Cerebellar cortex (tissue), 1 donor: ENCODE data around the gene LCN6.
"Not testable (repeated sequence)": the region's sequence is repeated elsewhere in the genome, so short reads cannot be mapped to it uniquely, and the experiment has no call there.

Experiments used
- DNase-seq: peaks from one replicate; pipeline ENCODE4 v3.0.0-alpha.2; 2015; ENCODE audit warnings: low spot score

Gene LCN6

DNA sequence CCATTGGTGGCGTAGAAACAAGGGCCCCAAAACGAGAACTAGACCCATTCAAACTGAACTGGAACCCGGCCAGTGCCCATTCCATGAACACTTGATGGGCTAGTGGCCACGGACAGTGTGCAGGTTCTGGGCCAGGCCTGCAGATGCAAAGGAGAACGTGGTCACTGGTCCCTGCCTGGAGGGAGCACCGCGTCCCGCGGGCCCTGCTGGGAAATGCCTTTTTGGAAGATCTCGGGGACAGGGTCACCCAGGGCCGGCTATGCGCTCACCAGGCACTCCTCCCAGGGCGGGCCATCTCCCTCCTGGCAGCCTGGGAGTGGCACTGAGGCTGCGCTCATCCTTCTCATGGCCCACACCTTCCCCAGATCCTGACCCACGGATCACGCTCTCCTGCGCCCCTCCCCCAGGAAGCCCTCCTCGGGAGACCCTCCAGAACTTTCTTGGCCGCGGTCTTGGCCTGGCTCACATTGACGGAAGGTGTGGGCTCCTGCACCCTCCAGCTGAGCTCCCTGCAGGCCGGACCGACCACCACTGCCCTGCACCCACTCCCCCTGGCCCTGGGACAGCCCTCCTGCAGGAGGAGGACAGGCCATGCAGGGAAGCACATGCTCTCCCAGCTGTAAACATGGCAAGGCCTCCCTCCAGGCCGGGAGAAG, 38.7 kb downstream of the LCN6 start:
- no peak for DNase-seq

DNA sequence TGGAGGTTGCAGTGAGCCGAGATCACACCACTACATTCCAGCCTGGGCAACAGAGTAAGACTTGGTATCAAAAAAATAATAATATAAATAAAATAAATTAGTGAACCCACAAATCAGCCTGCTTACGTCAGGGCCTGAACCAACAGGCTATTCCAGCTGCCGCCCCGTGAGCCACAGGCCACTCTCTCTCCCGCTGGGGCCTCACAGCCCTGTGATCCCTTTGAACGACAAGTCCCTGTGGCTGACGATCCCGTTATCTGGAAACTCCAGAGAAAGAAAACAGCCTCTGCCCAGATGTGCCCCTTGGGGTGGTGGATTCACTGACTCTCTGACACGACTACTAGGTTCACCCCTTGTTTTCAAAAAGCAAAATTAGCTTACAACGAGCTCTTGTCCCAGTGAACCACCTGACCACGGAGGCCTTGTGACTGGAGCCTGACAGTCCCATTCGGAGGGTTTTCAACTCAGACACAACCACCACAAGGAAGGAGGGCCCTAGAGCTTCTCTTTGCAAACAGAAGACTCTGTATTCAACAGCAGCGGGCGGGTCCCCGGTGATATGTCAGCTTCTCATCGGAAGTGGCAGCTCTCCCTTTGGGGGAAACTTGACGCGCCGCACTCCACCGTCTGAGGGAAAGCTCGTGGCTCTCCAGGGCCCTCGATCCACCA, 40.3 kb downstream of the LCN6 start:
- DNase-seq: no peak

DNA sequence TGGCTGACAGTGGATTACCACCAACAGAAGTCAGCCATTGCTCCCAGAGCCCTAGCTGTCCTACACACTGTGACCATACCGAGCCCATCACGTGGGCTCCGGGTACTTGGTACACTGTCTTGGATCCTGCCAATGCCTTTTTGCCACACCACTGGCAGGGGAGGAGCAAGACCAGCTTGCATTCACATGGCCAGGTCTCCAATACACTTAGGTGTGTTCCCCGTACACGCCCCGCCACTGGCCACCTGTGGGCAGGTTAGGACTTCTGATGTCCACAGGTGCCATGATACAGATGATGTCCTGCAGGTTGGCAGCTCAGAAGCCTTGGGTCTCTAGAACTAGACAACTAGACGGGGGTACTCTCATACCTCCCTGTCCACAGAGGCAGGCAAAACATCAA, 41.3 kb downstream of the LCN6 start:
- DNase-seq: no peak

DNA sequence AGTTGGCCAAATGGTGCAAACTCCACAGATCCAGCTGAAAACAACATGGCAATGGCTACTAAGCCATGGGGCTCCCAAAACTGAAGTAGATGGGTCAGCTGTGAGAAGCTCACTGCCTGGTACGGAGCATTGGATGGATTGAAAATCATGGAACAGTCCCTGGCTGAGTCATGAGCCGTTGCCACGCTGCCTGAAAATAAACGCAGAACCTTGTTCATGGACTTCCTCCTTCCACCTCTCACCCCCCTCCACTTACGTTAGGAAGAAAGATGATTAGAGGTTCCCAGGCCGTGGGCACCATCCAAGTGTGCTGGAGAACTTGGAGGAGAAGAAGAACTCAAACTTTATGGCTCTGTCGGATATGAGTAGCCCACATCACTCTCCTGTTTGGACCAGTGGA, 42.8 kb downstream of the LCN6 start:
- DNase-seq: no peak

DNA sequence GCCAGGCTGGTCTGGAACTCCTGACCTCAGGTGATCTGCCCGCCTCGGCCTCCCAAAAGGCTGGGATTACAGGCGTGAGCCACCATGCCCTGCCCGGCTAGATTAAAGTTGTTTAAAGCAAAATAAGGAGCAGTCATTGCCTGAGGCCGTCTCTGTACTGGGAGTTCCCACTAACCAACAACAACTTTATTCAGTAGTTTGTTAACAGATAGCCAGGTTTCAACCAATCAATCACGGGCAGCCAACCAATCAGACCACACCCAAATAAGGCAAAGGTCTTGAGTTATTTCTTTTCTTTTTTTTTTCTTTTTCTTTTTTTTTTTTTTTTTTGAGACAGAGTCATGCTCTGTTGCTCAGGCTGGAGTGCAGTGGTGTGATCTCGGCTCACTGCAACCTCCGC, 43.6 kb downstream of the LCN6 start:
- not testable (repeated sequence) for DNase-seq

DNA sequence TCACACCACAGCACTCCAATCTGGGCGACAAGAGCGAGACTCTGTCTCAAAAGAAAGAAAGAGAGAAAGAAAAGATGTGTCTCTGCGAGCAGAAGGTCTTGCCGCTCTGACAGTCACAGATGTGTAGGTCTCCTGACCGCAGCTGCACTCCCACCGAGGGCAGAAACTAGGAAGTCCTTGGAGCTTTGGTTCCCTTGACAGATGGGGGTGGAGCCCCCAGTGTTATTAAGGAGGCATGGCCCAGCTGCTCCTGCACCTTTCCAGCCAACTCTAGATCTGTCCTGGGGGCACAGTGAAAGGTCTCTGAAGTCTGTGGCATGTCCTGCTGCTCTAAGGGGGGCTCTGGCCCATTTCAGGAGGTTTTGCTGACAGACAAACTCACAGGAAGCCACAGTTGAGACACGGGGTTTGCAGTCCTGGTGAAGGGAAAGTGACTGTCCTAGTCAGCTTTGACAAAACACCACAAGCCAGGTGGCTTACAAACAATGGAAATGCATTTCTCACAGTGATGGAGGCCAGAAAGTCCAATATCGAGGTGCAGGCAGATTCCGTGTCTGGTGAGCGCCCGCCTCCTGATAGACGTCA, 45.0 kb downstream of the LCN6 start:
- no peak for DNase-seq

DNA sequence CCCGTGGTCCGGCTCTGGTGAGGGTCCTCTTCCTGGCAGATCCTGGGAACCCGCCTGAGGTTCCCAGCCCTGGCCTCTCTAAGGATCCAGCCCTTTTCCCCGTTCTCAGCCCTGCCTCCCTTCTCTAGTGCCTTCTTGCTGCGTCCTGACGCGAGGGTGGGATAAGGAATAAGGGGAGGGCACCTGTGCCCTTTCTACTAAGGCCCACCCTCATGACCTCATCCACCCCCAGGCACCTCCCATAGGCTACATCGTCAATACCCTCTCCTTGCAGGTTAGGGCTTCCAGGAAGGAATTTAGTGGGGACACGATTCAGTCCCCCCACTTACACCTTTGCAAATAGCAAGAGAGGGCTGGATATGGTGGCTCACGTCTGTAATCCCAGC, 46.7 kb downstream of the LCN6 start:
- no peak for DNase-seq

DNA sequence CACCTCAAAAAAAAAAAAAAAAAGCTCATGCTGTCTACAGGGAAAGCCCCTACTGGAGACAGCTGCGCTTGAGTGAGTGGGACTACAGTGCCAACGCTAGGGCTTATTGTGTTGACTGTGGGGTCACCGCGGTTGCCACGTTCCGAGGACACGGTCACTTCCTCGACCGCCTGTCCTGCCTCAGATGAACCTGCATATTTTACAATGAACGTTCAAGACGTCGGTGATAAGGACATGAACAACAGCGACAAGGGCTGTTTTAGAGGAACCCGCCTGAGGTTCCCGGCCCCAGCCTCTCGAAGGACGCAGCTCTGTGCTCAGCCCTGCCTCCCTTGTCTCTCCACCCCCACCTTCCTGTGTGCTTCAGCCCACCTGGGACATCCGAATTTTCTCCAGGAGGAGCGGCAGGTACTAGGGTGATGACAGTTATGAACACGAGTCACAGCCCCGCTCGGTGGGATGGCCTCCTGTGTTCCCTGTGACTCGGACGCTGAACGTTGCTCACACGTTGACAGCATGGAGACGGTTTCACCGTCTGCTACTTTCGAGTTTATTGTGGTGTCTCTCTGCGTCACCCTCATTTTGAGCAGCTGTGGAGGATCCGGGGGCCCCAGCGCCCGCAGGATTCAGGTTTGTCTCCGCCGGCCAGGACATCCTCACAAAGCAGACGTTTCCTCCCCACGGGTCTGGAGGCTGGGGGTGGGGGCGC, 47.2 kb downstream of the LCN6 start:
- DNase-seq: no peak

DNA sequence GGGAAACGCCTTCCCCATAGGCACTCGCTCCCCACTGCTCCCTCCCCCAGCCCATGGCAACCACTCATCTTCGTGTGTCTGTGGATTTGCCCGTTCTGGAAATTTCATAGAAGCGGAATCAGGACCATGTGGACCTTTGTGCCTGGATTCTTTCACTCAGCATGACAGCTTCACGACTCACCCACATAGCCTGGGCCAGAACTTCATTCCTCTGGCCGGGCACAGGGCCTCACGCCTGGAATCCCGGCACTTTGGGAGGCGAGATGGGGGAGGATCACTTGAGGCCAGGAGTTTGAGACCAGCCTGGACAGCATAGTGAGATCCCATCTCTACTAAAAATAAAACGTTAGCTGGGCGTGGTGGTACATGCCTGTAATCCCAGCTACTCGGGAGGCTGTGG, 48.0 kb downstream of the LCN6 start:
- no peak for DNase-seq

DNA sequence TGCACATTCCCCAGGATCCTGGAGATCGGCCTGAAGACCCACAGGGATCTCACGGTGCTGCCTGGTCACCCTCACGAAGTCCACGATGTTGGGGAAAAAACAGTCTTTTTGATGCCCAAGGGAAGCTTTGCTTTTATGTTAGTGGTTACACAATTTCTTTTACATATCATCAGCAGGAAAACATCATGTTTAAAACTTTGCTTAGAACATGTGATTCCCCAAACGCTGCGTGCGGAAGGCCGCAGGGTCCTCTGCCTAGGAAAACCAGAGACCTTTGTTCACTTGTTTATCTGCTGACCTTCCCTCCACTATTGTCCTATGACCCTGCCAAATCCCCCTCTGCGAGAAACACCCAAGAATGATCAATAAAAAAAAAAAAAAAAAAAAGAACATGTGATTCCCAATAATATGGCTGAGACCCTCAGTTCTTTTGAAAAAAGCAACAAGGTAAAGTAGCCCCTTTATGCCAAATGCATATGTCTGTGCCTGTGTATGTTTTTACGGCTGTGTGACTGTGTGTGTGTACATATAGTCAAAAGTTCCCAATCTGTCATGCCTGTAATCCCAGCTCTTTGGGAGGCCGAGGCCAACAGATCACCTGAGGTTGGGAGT, 49.6 kb downstream of the LCN6 start:
- DNase-seq: no peak

DNA sequence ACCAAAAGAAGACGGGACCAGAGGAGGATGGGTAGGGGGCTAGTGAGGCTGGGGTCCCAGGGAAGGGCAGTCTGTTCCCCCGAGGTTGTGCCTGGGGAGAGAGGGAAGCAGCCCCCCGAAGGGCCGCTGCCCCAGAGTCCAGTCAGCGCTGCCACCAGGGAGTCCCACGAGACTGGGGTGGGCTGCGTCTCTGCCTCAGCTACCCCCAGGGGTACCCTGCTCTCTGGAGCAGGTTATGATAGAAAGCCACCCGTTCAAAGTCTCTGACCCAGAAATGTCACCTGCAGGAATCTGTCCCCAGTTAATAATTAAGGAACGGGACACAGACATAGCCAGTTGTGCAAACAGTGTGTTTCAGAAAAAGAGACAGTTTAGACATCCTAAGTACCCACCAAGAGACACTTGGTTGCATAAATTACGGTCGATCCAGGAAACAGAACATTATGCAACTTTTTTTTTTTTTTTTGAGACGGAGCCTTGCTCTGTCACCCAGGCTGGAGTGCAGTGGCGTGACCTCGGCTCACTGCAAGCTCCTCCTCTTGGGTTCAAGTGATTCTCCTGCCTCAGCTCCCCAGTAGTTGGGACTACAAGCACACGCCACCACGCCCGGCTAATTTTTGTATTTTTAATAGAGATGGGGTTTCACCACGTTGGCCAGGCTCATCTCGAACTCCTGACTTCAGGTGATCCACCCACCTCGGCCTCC, 50.4 kb downstream of the LCN6 start:
- no peak for DNase-seq

DNA sequence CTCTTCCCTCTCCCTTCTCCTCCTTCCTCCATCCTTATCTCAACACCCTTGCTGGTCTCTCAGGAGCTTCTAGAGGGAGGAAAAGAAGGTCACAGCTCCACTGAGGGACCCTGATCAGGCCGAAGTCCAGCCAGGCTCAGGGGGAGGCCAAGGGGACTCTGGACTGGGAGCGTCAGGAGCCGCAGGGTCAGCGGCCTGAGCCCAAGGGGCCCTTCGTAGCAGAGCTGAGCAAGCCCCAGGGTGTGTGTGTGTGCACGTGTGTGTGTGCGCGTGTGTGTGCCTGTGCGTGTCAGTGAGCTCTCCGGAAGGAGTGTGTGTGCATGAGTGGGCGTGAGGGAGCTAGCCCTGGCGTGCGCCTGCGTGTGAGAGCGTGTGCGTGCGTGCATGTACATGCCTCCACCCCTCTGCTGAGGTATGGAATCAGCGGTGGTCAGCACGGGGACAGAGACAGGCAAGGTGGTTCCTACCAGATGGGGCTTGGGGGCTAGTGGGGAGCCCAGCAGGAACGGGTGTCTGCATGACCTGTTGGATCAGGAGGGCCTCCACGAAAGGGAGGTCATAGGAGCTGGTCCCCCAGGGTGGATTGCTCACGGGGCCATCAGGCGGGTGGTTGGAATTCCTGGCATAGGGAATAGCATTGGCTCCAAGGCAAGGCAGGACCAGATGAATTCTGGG, 51.0 kb downstream of the LCN6 start:
- no peak for DNase-seq

DNA sequence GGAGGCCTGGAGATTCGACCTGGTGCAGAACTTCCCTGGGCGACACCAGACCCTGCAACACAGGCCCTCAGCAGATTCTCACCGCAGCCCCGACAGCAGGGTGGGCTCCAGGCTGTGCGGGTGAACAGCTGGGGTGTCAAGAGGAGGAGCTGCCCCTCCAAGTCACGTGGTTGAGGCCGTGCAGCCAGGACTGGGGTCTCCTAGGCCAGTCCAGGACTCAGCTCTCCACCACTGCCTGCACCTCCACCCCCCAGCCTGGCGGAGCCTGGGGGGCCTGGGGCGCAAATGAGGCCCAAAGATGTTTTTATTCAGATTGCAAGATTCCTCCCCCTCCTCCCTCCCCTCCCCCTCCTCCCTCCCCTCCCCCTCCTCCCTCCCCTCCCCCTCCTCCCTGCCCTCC, 51.8 kb downstream of the LCN6 start:
- DNase-seq: no peak

DNA sequence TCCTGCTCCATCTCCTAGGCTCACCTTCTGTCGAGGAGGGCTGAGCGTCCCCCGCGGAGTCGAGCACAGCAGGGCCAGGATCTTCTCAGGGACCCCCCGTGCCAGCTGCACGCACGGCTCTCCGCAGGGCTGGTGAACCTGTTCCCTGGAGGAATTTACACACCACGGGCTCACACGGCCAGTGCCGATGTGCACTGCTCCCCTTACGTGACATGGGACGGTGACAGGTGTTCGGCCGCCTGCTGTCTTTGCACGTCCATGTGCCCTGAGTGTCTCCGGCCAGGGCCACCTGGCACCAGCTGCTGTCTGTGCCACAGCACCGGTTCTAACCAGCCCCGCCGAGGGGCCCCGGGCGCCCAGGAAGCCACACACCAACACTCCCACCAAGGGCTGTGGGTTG, 52.4 kb downstream of the LCN6 start:
- DNase-seq: no peak

DNA sequence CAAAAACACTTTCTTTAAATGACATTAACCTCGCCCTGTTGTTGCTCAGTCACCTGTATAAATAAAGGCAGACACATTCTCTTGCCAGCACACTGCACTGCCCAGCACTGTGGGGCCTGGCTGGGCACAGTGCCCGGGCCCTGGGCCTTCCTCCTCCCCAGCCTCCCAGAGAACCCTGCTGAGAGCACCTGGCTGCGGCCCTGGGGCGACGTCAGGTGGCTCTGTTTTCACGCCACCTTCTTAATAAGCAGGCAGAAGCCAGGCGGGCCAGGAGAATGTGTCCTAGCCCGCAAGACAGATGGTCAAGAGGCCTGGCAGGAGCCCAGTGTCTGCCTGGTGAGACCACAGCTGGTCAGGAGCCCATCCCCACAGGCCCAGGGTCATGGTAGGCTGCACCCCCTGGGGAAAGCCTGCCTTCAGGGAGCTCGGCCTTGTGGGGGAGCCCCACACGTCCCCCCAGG, 52.9 kb downstream of the LCN6 start:
- peak; percentile 73 for DNase-seq

DNA sequence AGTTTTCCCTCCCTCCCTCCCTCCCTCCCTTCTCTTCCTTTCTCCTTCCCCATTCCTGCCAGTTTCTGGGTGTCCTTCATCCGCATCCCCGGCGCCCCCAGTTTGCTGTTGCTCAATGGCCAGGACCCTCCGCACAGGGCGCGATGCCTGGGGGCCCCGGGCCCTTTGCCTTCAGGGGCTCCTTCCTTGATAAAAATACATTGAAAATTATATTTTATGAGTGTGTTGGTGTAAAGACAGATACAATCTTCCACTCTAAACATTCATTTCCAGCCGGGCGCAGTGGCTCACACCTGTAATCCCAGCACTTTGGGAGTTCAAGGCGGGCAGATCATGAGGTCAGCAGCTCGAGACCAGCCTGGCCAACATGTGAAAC, 53.5 kb downstream of the LCN6 start:
- DNase-seq: no peak

DNA sequence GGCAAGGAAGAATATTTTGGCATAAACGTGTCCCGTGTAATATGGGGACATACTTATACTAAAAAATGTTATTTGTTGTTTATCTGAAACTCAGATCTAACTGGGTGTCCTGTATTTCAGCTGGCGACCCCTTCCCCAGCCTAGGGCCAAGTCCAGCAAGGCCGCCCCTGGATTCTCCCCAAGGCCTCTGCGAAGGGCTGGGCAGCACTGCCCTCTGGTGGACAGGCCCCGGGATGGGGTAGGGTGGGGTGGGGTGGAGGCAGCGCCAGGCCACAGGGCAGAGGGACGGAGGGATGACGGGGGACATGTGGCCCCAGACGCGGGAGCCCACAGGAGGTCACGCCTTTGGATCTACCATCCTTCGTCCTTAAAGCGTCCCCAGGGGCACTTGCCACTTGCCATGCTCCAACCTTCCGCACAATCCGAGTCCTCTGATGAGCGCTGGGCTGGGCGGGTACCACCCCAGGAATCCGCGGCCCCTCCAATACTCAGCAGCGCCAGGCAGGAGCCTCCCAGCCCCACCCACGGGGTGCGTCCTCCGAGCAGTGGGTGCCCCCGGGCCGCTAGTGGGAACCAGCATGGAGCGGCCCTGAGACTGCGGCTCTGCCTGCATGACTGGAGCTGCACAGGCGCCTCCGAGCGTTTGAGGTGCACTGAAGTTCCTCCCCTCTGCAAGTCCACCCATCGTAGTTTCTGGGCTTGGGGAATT, 54.0 kb downstream of the LCN6 start:
- no peak for DNase-seq
